SKM-1 (cell line): Measurements from ENCODE around the gene BMF.

Experiments
- DNase-seq: peaks from one replicate; lab custom pipeline; 2025; ENCODE audit not compliant: unreplicated experiment; lab: John Stamatoyannopoulos, UW

BMF gene

DNA sequence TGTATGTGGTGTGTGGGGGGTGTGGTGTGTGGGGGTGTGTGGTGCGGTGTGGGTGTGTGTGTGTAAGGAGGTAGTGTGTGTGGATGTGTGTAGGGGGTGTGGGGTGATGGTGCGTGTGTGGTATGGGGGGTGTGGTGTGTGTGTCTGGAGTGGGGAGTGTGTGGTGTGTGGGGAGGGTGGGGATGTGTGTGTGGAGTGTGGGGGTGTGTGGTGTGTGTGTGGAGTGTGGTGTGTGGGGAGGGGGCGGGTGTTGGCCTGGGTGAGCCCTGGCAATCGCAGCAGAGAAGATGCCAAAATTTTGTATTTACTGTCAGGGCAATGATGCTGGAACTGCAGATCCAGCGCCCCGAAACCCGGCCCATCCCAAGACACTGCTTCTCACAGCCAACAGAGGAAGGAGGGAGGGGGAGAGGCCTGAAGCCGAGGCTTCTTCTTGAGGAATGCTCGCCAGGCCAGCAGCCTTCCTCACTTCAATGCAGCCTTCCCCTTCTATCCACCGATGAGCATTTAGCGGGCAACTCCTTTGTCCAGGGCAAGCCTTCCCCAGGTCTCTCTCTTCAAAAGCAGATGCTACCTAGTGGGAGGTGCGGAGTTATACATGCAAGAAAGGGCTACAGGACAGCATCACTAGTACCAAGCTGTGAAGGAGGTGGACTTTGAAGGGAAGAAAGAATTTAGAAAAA is 57.8 kb downstream of the BMF start:
- DNase-seq = no peak

DNA sequence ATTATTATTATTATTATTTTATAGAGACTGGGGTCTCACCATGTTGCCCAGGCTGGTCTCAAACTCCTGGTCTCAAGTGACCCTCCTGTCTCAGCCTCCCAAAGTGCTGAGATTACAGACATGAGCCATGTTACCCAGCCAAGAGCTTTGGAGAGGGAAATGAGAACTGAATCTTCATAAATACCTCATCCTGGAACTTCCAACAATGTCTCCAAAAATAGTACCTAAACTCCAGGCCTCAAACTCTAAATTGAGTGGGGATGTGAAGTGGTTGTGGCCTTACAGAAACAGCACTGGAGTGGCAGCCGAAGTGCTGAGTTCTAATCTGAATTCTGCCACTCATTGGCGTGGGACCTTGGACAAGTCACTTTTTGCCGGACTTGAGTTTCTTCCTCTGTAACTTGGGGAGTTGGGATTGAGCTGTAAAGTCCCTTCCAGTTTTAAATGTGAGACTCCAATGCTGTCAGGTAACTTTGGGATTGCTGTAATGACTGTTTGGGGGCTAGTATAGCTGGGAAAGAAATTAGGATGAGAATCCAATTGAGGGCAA is 59.7 kb downstream of the BMF start:
- no peak for DNase-seq

DNA sequence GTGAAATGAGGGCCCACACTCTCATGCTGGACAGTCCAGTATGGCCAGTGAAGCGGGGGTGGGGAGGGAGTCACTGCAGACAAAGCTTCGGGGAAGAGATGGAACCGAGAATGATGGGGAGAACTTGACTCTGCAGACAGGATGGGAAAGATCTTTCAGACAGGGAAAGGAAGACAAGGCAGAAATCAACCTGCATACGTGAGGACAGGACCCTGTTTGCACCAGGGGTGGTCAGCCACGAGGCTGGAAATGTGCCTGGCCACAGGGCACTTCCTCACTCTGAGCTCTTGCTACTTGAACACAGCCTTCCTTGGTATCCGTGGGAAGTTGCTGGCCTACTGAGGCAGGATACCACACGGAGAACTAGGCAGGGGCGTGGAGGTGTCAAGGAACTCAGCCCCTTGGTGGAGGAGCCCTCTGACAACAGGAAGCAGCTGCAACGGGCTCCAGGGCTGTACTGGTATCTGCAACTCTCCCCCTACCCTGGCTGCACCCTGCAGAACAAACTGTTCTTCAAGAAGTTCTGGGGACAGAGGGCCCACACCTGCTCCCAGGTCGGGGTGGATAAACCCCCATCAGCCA is 60.4 kb downstream of the BMF start:
- DNase-seq = no peak

DNA sequence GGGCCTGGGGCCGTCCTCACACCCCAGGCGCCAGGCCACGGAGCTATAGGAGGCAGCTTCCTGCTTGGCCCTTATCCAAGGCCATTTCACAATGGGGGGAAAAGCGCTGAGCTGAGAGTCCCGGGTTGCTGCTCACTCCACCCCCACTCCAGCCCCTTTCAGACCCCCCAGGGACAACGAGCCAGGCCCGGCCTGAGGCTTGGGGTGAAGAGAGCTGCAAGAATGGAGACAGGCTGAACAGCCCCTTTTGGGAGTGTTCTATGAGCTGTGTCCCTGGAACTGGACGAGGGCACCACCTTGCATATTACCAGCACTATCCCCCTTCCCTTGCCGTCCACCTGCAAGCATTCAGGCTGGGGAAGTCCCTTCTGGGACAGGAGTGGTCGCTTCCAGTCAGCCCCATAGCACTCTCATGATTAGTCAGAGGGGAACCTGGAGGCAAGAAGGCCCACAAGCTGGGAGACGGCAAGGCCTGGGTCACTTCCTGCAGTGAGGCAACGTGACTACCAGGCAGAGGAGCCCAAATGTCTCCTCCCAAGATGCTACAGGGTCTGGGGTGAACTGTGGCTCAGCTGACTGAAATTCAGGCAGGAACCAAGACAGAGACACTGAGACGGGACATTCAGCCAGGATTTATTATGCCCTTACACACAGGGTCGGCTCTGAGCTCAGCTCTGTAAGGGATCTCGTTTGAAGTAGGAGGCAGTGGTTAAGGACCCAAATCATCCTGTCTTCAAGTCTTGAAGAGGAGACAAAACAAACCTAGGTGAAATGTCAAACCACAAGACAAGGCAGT is 61.1 kb downstream of the BMF start:
- peak; percentile 23 for DNase-seq

DNA sequence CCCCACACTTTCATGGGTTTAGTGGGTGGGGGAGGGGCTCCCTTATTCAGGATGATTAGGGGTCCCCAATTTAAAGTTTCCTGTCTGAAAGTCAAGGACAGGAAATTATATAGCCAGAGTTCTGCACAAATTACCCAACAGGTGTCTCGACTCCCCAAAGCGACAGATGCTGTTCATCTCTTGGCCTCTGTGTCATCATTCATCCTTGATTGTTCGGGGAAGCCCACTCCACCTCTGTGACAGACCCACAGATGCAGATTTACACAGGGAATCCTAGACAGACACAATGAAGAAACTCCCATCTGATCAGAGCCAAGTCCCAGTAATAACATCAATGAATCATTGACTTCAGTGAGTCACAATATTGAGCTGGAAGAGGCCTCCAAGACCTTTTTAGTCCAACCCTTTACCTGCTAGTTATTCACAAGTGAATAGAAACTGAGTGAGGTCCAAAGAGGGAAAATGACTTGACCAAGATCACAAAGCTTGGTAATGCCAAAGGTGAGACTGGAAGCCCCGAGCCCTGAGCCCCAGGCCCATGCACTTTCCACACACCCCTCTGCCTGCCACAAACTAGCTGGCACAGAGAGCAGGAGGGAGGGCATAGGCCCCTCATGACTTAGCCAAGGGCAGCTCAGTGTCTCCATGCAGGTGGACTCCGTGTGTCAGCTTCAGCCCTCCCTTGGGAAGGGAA is 61.8 kb downstream of the BMF start:
- DNase-seq = no peak

DNA sequence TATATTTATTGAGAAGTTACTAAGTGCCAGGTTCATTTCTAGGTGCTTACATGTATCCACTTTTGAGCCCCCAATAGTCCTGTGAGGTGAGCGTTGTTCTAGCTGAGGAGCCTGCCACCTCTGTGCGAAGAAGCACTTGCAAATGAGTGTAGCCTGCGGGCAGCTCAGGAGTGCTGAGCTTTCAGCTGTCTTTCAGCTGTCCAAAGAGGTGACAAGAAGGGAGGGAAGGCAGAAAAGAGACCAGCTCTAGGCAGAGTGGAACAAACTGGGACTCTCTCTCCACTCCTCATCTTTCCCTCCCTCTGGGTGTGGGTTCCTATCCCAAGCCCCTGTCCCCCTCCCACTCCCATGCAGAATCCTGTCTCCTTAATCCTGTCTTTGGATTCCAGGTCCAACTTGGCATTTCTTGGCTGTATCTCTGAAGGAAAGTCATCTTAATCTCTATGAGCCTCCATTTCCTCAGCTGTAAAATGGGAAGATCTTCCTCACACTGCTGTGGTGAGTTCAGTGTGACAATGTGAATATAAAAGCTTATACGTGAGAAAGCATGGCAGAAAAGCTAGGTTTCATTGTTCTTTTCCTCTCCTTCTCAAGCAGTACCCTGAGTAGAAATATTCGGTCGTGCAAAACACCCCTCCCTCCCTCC is 63.0 kb downstream of the BMF start:
- DNase-seq = no peak

DNA sequence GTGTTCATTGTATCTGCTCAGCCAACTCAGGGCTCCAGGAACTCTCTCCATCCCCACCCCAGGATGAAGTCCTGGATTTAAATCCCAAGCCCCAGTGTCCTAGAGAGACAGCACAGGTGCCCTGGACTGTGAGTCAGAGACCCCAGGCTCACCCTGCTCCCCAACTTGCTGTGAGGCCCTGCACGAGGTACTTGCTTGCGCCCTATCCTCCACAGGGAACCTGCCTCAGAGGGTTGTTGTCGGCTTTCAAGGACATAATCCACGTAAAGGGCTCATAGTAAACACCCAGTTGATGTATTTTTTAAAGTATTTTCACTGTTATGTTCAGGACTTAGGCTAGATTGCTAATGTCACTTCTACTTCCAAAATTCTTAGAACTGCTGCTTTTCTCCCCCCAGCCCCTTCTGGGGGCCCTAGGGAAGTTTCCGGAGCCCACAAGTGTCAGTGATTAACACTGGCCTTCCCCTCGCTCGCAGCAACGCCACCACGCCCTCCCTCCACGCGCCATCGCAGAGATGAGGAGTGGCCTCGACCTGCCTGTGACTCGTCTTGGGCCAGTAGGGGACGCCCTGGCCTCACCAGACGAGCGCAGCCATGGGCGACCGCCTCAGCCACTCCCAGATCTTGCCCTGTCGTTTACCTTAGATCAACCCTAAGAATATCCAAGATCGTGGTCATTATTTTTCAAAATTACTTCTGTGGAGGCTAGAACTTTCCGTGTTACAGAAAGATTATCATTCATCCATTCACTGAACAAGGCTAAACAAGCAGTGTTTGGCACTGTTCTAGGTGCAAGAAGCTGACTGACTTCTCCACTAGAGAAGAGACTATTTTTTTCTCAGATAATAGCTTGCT is 63.7 kb downstream of the BMF start:
- DNase-seq = peak; percentile 45

DNA sequence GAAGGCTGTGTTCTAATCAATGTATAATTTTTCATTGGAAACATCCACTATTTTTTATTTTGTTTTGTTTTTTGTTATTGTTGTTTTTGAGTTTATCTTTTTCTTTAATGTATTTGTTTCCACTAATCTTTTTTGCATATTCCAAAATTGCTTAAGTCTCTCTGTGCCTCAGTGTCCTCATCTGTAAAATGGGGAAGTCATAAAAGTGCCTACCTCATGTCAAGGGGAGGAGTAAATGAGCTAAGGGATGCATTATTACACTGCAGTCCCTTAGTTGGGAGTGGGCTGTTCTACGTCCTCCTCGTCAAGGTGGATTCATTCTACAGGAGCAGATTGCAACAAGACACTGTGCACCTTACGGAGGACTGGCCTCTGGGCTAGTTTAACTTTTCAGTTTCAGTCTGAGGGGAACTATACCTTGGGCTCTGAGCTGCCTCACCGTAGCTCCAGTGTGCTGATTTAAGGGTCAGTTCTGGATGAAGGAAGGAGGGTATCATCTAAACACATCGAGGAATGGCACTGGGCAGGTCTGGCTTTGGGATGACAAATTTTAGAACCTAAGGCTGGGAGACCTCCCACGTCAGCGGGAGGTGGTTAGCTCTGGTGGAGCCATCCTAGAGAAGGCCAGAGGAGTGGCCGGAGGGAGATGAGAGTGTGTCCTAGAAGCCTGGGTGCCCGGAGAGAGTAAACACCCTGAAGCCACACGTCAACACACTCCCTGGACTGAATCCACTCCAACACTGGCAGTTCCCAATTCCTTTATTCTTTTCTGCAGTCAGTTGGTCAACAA is 64.6 kb downstream of the BMF start:
- no peak for DNase-seq

DNA sequence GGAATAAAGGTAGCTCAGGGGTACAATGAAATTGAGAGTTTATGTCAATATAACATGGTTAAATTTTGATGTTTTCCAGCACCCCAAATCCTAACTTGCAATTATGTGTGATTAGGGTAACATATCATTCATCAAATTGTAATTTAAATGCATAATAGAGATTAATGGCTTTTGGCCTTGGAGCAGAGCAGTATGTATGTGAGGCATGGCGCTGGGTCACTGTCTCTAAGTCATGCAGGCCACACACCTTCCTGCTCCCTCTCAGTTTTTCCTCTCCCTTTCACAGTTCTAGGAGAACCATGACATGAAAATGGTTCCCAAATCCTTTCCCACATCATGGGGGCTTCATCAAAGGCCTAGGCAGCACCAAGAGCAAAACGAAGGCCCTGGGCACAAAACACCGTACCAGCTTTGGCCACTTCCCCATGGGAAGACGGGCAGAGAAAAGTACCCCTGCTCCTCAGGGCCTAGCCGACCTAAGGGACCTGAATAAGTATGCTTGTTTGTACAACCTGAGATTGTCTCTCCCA is 65.8 kb downstream of the BMF start:
- DNase-seq = no peak

DNA sequence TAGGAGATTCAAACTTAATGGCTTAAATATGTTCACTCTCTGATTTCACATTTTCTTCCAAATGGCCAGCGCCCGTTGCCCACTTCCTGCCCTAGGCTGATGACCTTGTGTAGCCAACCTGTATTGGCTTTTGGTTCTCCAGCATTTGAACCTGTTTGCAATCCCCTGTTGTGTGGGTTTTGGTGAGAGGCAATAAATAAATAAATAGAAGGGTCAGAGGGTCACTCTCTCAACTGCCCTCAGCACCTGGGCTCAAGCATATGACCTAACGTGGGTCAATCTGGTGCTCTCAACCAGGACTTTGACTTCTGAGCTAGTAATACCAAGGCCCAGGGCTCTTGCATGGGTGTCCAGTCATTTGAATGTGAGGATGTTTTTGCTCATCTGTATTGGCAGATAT is 67.9 kb downstream of the BMF start:
- no peak for DNase-seq

DNA sequence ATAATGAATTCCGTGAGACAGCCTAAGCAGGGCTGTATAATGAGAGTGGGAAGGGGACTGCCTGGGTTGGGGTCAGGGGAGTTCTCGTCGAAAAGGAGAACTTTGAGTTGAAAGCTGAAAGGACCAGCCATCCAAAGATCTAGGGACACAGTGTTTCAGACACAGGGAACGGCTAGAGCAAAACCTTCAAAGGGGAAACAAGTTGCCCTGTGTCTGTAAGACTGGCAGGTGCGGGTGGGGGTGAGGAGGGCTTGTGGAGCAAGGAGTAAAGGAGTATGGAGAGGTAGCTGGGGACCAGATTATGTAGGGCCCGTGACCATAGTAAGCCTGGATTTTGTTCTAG is 68.4 kb downstream of the BMF start:
- no peak for DNase-seq

DNA sequence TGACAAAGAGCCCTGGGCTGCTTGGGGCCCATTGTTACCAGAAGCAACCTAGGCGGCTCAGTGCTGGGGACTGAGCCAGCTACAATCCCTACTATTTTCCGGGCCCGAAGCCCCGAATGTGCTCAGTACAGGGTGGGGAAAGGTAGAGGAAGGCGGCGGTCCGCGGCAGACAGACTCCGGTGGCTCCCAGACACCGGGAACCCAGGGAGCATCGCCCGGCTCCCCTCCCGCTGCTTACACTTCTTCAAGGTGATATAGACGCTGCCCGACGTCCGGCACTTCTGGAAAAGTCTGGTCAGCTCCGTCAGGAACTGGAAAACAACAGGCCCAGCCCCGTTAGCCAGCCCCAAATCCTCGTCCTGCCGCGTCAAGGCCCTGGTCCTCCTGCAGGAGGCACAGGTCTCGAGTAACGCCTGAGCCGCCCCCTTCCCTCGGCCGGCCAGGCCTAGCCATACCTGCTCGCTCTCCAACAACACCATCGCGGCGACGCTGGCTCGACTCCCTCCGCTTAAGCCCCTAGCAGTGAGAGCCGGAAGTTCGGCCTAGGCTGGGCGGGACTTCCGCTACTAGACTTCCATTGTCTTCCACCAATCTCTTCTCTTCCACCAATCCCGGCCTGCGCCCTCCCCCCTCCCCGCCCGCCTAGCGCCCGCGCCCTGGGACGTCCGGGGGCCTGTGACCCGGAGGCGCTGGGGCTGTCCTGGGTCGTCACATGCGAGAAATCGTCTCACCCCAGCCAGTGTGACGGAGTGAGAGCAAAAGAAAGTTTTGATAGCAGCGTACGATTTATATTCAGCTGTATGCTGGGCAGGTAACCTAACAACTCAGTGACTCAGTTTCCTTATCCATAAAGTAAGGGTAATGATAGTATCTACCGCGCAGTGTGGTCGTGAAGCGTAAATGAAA is 69.8 kb downstream of the BMF start, which contains the start of gene SRP14:
TSS of gene SRP14 (minus strand) at position 544 of the 906 bp plus-strand sequence. CDS start at position 479, 65 bp downstream.
- DNase-seq = peak; percentile 77

DNA sequence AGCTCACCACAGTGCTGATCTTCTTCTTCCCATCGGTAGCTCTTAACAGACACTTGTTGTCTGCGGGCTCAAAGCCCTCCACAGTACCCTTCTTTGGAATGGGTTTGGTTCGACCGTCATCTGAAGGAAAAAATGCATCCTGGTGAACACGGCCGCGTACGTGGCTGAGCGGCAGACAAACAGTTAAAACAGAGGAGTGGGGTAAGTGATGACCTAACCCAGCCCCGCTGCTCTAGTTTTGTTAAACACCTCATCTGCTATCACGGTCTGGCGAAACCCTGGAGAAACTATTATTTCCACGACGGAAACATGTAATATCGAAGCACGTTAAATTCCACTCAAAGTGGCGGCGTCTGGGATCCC is 70.4 kb downstream of the BMF start:
- DNase-seq = no peak
